GM21526 (cell line): ENCODE measurements around the gene KIRREL3.
"Not testable (repeated sequence)": the region's sequence is repeated elsewhere in the genome, so short reads cannot be mapped to it uniquely, and the experiment has no call there.

Experiments used
- ATAC-seq: cut with Tn5 transposase; IDR thresholded peaks from one replicate; pipeline ENCODE4 v1.9.1; 2021; ENCODE audit warnings: moderate library complexity; ENCODE audit not compliant: unreplicated experiment, low FRiP score

The KIRREL3 gene

GRCh38 chr11:126406368-126406767 is 594.2 kb downstream of the KIRREL3 start:
- no peak for ATAC-seq

GRCh38 chr11:126405906-126406305 is 594.7 kb downstream of the KIRREL3 start:
- no peak for ATAC-seq

- no peak for ATAC-seq
Measured at GRCh38 chr11:126405374-126405773, 595.2 kb downstream of the KIRREL3 start.

- ATAC-seq: no peak
Measured at GRCh38 chr11:126404367-126404766, 596.2 kb downstream of the KIRREL3 start.

GRCh38 chr11:126403658-126404057 is 596.9 kb downstream of the KIRREL3 start:
- peak; percentile 98 for ATAC-seq

GRCh38 chr11:126403022-126403581 is 597.5 kb downstream of the KIRREL3 start:
- ATAC-seq: no peak

GRCh38 chr11:126400479-126400878 is 600.1 kb downstream of the KIRREL3 start:
- ATAC-seq: no peak

- no peak for ATAC-seq
Measured at GRCh38 chr11:126400019-126400418, 600.6 kb downstream of the KIRREL3 start.

GRCh38 chr11:126398721-126399120 is 601.8 kb downstream of the KIRREL3 start:
- ATAC-seq: no peak

GRCh38 chr11:126398296-126398695 is 602.3 kb downstream of the KIRREL3 start:
- ATAC-seq: no peak

GRCh38 chr11:126396965-126397364 is 603.6 kb downstream of the KIRREL3 start:
- no peak for ATAC-seq

- ATAC-seq: not testable (repeated sequence)
Measured at GRCh38 chr11:126396266-126396665, 604.3 kb downstream of the KIRREL3 start.

GRCh38 chr11:126395784-126396183 is 604.8 kb downstream of the KIRREL3 start:
- not testable (repeated sequence) for ATAC-seq

GRCh38 chr11:126394634-126395072 is 605.9 kb downstream of the KIRREL3 start:
- not testable (repeated sequence) for ATAC-seq

- no peak for ATAC-seq
Measured at GRCh38 chr11:126394036-126394435, 606.5 kb downstream of the KIRREL3 start.

- ATAC-seq: no peak
Measured at GRCh38 chr11:126393143-126393542, 607.4 kb downstream of the KIRREL3 start.

- ATAC-seq: no peak
Measured at GRCh38 chr11:126392633-126393013, 607.9 kb downstream of the KIRREL3 start.

GRCh38 chr11:126391970-126392632 is 608.5 kb downstream of the KIRREL3 start:
- ATAC-seq: peak; percentile 52

GRCh38 chr11:126391286-126391954 is 609.1 kb downstream of the KIRREL3 start:
- no peak for ATAC-seq

- no peak for ATAC-seq
Measured at GRCh38 chr11:126390272-126390867, 610.2 kb downstream of the KIRREL3 start.

GRCh38 chr11:126387857-126388256 is 612.7 kb downstream of the KIRREL3 start:
- ATAC-seq: no peak
